Esophagus (tissue), 2 donors: ENCODE measurements around the gene NXN. TPM values are rescaled to one million over a fixed set of nuclear protein-coding genes. Genes with fewer than 3 reads are reported as not detected.
"Not testable (repeated sequence)": the region's sequence is repeated elsewhere in the genome, so short reads cannot be mapped to it uniquely, and the experiment has no call there.

Source experiments
- H3K27ac ChIP-seq, 2 donors: one replicate each; pipeline ENCODE4 v1.5.1; 2013; ENCODE audit warnings: low read depth in 2 of 2, mild to moderate bottlenecking in 2 of 2, inconsistent platforms in 1 of 2, low read length in 1 of 2, moderate library complexity in 1 of 2
- H3K27me3 ChIP-seq, 2 donors: one replicate each; pipeline ENCODE4 v1.6.1; 2013; ENCODE audit warnings: low read length in 2 of 2, control low read depth in 1 of 2, mild to moderate bottlenecking in 1 of 2; ENCODE audit not compliant: insufficient read depth in 2 of 2, control insufficient read depth in 1 of 2
- H3K36me3 ChIP-seq, 2 donors: one replicate each; pipeline ENCODE4 v1.6.1; 2013; ENCODE audit warnings: low read length in 1 of 2; ENCODE audit not compliant: control insufficient read depth in 2 of 2, insufficient read depth in 2 of 2
- H3K4me1 ChIP-seq, 2 donors: one replicate each; pipeline ENCODE4 v1.6.1; 2013; ENCODE audit warnings: low read length in 1 of 2; ENCODE audit not compliant: control insufficient read depth in 2 of 2, insufficient read depth in 2 of 2
- H3K4me3 ChIP-seq, 2 donors: one replicate each; pipeline ENCODE4 v1.5.1; 2013; ENCODE audit warnings: low read length in 2 of 2, mild to moderate bottlenecking in 2 of 2, low read depth in 1 of 2, moderate library complexity in 1 of 2
- H3K9me3 ChIP-seq, 2 donors: one replicate each; pipeline ENCODE4 v1.6.1; 2013; ENCODE audit warnings: mild to moderate bottlenecking in 2 of 2, low read depth in 1 of 2, low read length in 1 of 2, moderate library complexity in 1 of 2; ENCODE audit not compliant: control insufficient read depth in 2 of 2, insufficient read depth in 1 of 2
- WGBS, 2 donors: extraction: QIAGEN DNeasy Blood & Tissue Kit; methylation state at CpG; one replicate each; pipeline ENCODE4 v1.1.7; 2013; 5-methylcytosine and 5-hydroxymethylcytosine counted together
- polyA plus RNA-seq, 2 donors: library from polyadenylated mRNA; stranded (reverse); fragments of 200-250 nt; gene quantifications; one replicate each; pipeline ENCODE4 v1.2.3, GENCODE V29; 2013
- donor health status: healthy with polysubstance abuse.
- donor health status: Bipolar disorder and iron deficiency.

Gene NXN
- polyA plus RNA-seq, 2 donors, result 10.1 to 24.0 TPM

- Histone ChIP-seq H3K4me1 (peaks cover 0 to 2% of the 10 kb centered on the region in 2 donors), H3K36me3 (no peaks in the 10 kb centered on the region), H3K4me3 (no peak overlapping the region), H3K27ac (no peak overlapping the region), H3K9me3 (no peaks in the 10 kb centered on the region), H3K27me3 (no peaks in the 10 kb centered on the region)
- WGBS, 2 donors, result 80 to 90% methylated on average over 6 of the region's 6 CpGs
Observed at GRCh38 chr17:834136-834535, 145.4 kb downstream of the NXN start.

- 69 to 79% methylated on average over 7 of the region's 7 CpGs for WGBS, 2 donors
- peaks cover 0 to 3% of the 10 kb centered on the region in 2 donors for H3K36me3 ChIP-seq
- H3K27me3 ChIP-seq, result no peaks in the 10 kb centered on the region
- H3K27ac ChIP-seq, result no peak overlapping the region
- H3K4me3 ChIP-seq, result no peak overlapping the region
- H3K9me3 ChIP-seq, result no peaks in the 10 kb centered on the region
- peaks cover 0 to 2% of the 10 kb centered on the region in 2 donors for H3K4me1 ChIP-seq
Observed at GRCh38 chr17:830950-831349, 148.6 kb downstream of the NXN start.

GRCh38 chr17:830381-830780 is 149.2 kb downstream of the NXN start:
- Histone ChIP-seq H3K9me3 (no peaks in the 10 kb centered on the region), H3K36me3 (peaks cover 2 to 5% of the 10 kb centered on the region in 2 donors), H3K27me3 (no peaks in the 10 kb centered on the region), H3K27ac (no peak overlapping the region), H3K4me3 (no peak overlapping the region), H3K4me1 (peaks cover 0 to 2% of the 10 kb centered on the region in 2 donors)
- WGBS, 2 donors, result 78 to 85% methylated on average over 19 of the region's 19 CpGs

GRCh38 chr17:829614-830013 is 150.0 kb downstream of the NXN start:
- H3K36me3 ChIP-seq, H3K27ac ChIP-seq, H3K4me1 ChIP-seq, H3K9me3 ChIP-seq, H3K4me3 ChIP-seq, H3K27me3 ChIP-seq: not testable (repeated sequence)
- 81 to 89% methylated on average over 3 of the region's 3 CpGs for WGBS, 2 donors

GRCh38 chr17:828761-829160 is 150.8 kb downstream of the NXN start:
- Histone ChIP-seq H3K4me1 (no peaks in the 10 kb centered on the region), H3K4me3 (no peak overlapping the region), H3K27me3 (no peaks in the 10 kb centered on the region), H3K27ac (no peak overlapping the region), H3K36me3 (peaks cover 4 to 7% of the 10 kb centered on the region in 2 donors), H3K9me3 (no peaks in the 10 kb centered on the region)
- WGBS, 2 donors, result 82 to 86% methylated on average over 5 of the region's 5 CpGs

- Histone ChIP-seq H3K27me3 (no peaks in the 10 kb centered on the region), H3K27ac (no peak overlapping the region), H3K4me1 (no peaks in the 10 kb centered on the region), H3K36me3 (peaks cover 4 to 13% of the 10 kb centered on the region in 2 donors), H3K4me3 (no peak overlapping the region), H3K9me3 (no peaks in the 10 kb centered on the region)
- WGBS, 2 donors, result 92 to 93% methylated on average over 21 of the region's 21 CpGs
Observed at GRCh38 chr17:826778-827177, 152.8 kb downstream of the NXN start.

GRCh38 chr17:825216-825615 is 154.4 kb downstream of the NXN start:
- Histone ChIP-seq H3K27ac (no peak overlapping the region), H3K4me3 (no peak overlapping the region), H3K4me1 (no peaks in the 10 kb centered on the region), H3K9me3 (no peaks in the 10 kb centered on the region), H3K36me3 (peaks cover 4 to 15% of the 10 kb centered on the region in 2 donors), H3K27me3 (no peaks in the 10 kb centered on the region)
- 82% methylated on average over 17 of the region's 17 CpGs for WGBS, 2 donors

GRCh38 chr17:824378-824777 is 155.2 kb downstream of the NXN start:
- no peak overlapping the region for H3K27ac ChIP-seq
- 90 to 94% methylated on average over 16 of the region's 16 CpGs for WGBS, 2 donors
- H3K4me3 ChIP-seq, result no peak overlapping the region
- H3K36me3 ChIP-seq, result peaks cover 4 to 15% of the 10 kb centered on the region in 2 donors
- no peaks in the 10 kb centered on the region for H3K4me1 ChIP-seq
- no peaks in the 10 kb centered on the region for H3K9me3 ChIP-seq
- H3K27me3 ChIP-seq, result no peaks in the 10 kb centered on the region

- H3K36me3 ChIP-seq, result peaks cover 4 to 15% of the 10 kb centered on the region in 2 donors
Observed at GRCh38 chr17:823501-823902, 156.1 kb downstream of the NXN start.

GRCh38 chr17:819251-819650 is 160.3 kb downstream of the NXN start:
- Histone ChIP-seq H3K4me1 (no peaks in the 10 kb centered on the region), H3K27ac (no peak overlapping the region), H3K36me3 (peaks cover 0 to 15% of the 10 kb centered on the region in 2 donors), H3K9me3 (no peaks in the 10 kb centered on the region), H3K27me3 (no peaks in the 10 kb centered on the region), H3K4me3 (no peak overlapping the region)
- 95 to 96% methylated on average over 19 of the region's 19 CpGs for WGBS, 2 donors

More at GRCh38 chr17:823501-823902, 156.1 kb downstream of the NXN start:
- Histone ChIP-seq H3K27ac (no peak overlapping the region), H3K4me1 (no peaks in the 10 kb centered on the region), H3K4me3 (no peak overlapping the region), H3K9me3 (no peaks in the 10 kb centered on the region), H3K27me3 (no peaks in the 10 kb centered on the region)
- 89 to 92% methylated on average over 9 of the region's 9 CpGs for WGBS, 2 donors
